K562 (cell line): ENCODE data around the gene ZNF546. TPM values are rescaled to one million over a fixed set of nuclear protein-coding genes. Genes with fewer than 3 reads are reported as not detected.
"Not testable (repeated sequence)": the region's sequence is repeated elsewhere in the genome, so short reads cannot be mapped to it uniquely, and the experiment has no call there.

Experiments used
- ATAC-seq: fragments of 200-7000 bp; cut with Tn5 transposase; 3 replicates; pipeline ENCODE4 v1.9.1; 2020; ENCODE audit warnings: moderate library complexity
- BruUV-seq: library from RNA; stranded (reverse); fragments of 400-500 nt; replicated peaks from 2 replicates; lab custom pipeline; 2021; lab: Mats Ljungman, UMichigan
- CTCF ChIA-PET: fragments of 300-600 bp; formaldehyde crosslinking; extraction: SDS; loops from one replicate; lab custom pipeline; 2021; ENCODE audit warnings: low intra/inter-chr PET ratio; lab: Yijun Ruan, JAX
- POLR2A ChIA-PET: fragments of 300-600, 350-650 bp; sonication (Branson Sonifier 250); formaldehyde crosslinking; extraction: SDS; loops from one replicate; lab custom pipeline; 2021; ENCODE audit warnings: antibody characterized with exemption, inconsistent platforms; lab: Yijun Ruan, JAX
- DNase-seq, 4 experiments: peaks; one replicate each; pipeline versions ENCODE4 v3.0.0 to v3.0.0-alpha.2; 2011 to 2018; ENCODE audit warnings: low spot score in 3 of 4, mixed read lengths in 3 of 4; ENCODE audit errors: extremely low read depth in 1 of 4
- FAIRE-seq: peaks from 2 replicates; lab custom pipeline; 2011; peaks lifted over from hg19 to GRCh38; lab: Jason Lieb, UNC
- H2AFZ ChIP-seq: 2 replicates; pipeline ENCODE4 v1.6.0; 2011; ENCODE audit warnings: low read depth, low read length, control low read depth, inconsistent platforms
- H3K27ac ChIP-seq: fragments of 200-600 bp; 3 replicates; pipeline ENCODE4 v1.8.0; 2011; ENCODE audit warnings: low read depth, mild to moderate bottlenecking, control low read depth, inconsistent platforms, low read length, moderate library complexity, mixed read lengths; ENCODE audit errors: extremely low read depth
- H3K27me3 ChIP-seq, 2 experiments: fragments of 300-600 bp in 1 of 2; 2 replicates in 1 of 2; 3 replicates in 1 of 2; pipeline versions ENCODE4 v1.6.0 to v1.8.0; 2011; ENCODE audit warnings: inconsistent platforms in 2 of 2, low read length in 2 of 2, mild to moderate bottlenecking in 1 of 2, mixed read lengths in 1 of 2, moderate library complexity in 1 of 2; ENCODE audit not compliant: control insufficient read depth in 2 of 2, insufficient read depth in 2 of 2
- H3K36me3 ChIP-seq: fragments of 300-600 bp; 3 replicates; pipeline ENCODE4 v1.8.0; 2011; ENCODE audit warnings: mild to moderate bottlenecking, low read length, inconsistent platforms; ENCODE audit not compliant: control insufficient read depth, insufficient read depth
- H3K4me1 ChIP-seq, 2 experiments: fragments of 200-600 bp in 1 of 2; replicated peaks in 1 of 2; 2 replicates in 1 of 2; 3 replicates in 1 of 2; pipeline versions ENCODE4 v1.5.1 to v1.8.0; 2011; ENCODE audit warnings: inconsistent platforms in 2 of 2, low read length in 2 of 2, mild to moderate bottlenecking in 1 of 2, mixed read lengths in 1 of 2, moderate library complexity in 1 of 2; ENCODE audit not compliant: control insufficient read depth in 2 of 2, insufficient read depth in 2 of 2
- H3K4me2 ChIP-seq: 2 replicates; pipeline ENCODE4 v1.6.1; 2011; ENCODE audit warnings: low read length, control low read depth, inconsistent platforms, mixed read lengths; ENCODE audit not compliant: insufficient read depth
- H3K4me3 ChIP-seq: fragments of 200-600 bp; sonication (generic), shearing (Covaris generic); 2 replicates; pipeline ENCODE4 v1.5.1; 2016; ENCODE audit warnings: control low read depth, inconsistent platforms
- H3K79me2 ChIP-seq: fragments of 200-600 bp; 3 replicates; pipeline ENCODE4 v1.8.0; 2011; ENCODE audit warnings: low read length, inconsistent platforms; ENCODE audit not compliant: control insufficient read depth, insufficient read depth
- H3K9ac ChIP-seq, 2 experiments: 2 replicates each; pipeline versions ENCODE4 v1.6.0 to v1.6.1; 2011; ENCODE audit warnings: low read depth in 2 of 2, low read length in 2 of 2, control low read depth in 1 of 2, inconsistent platforms in 1 of 2, mild to moderate bottlenecking in 1 of 2, mixed read lengths in 1 of 2; ENCODE audit not compliant: insufficient read depth in 1 of 2
- H3K9me1 ChIP-seq: one replicate; pipeline ENCODE4 v1.6.0; 2011; ENCODE audit warnings: inconsistent platforms, mild to moderate bottlenecking, low read length, moderate library complexity; ENCODE audit not compliant: control insufficient read depth, insufficient read depth
- H3K9me3 ChIP-seq: replicated peaks from 2 replicates; pipeline ENCODE4 v1.5.1; 2011; ENCODE audit warnings: low read depth, low read length, inconsistent platforms; ENCODE audit not compliant: control insufficient read depth, insufficient read depth
- H4K20me1 ChIP-seq: replicated peaks from 2 replicates; pipeline ENCODE4 v1.6.1; 2011; ENCODE audit warnings: low read length, inconsistent platforms, mixed read lengths; ENCODE audit not compliant: control insufficient read depth, insufficient read depth
- EP300 ChIP-seq: IDR thresholded peaks from 2 replicates; pipeline ENCODE4 v1.6.1; 2012; ENCODE audit warnings: low read length, improper control_type of control experiment
- ESRRA ChIP-seq: fragments of 450-650 bp; IDR thresholded peaks from 2 replicates; pipeline ENCODE4 v1.6.1; 2014; ENCODE audit warnings: low read depth, mild to moderate bottlenecking, moderate library complexity, borderline replicate concordance
- GTF2E2 ChIP-seq: fragments of 200-800 bp; sonication (Bioruptor generic); IDR thresholded peaks from 2 replicates; pipeline ENCODE4 v1.6.1; 2016; ENCODE audit warnings: missing genetic modification characterization, missing compliant biosample characterization
- NFATC3 ChIP-seq: fragments of 450-650 bp; IDR thresholded peaks from 2 replicates; pipeline ENCODE4 v1.6.1; 2017; ENCODE audit warnings: mild to moderate bottlenecking
- RUNX1 ChIP-seq: sonication (generic); IDR thresholded peaks from 2 replicates; pipeline ENCODE4 v1.6.1; 2016; ENCODE audit warnings: antibody characterized with exemption, low read depth
- SIX5 ChIP-seq, 2 experiments: IDR thresholded peaks; 2 replicates each; pipeline ENCODE4 v1.6.1; 2011; ENCODE audit warnings: low read length in 2 of 2, borderline replicate concordance in 1 of 2, low read depth in 1 of 2, mild to moderate bottlenecking in 1 of 2, moderate library complexity in 1 of 2; ENCODE audit not compliant: insufficient read depth in 1 of 2
- SNAPC5 ChIP-seq: fragments of 250-450 bp; sonication (Bioruptor Pico); IDR thresholded peaks from 2 replicates; pipeline ENCODE4 v1.8.0; 2021; ENCODE audit warnings: moderate library complexity, mild to moderate bottlenecking, inconsistent platforms
- TFAM ChIP-seq: fragments of 250-450 bp; sonication (Bioruptor Pico); conservative IDR thresholded peaks from 2 replicates; pipeline ENCODE4 v1.5.0; 2021; ENCODE audit warnings: mild to moderate bottlenecking, moderate library complexity
- ZNF232 ChIP-seq: sonication (generic); formaldehyde crosslinking; IDR thresholded peaks from 2 replicates; pipeline ENCODE4 v1.8.0; 2022; ENCODE audit warnings: mild to moderate bottlenecking, missing genetic modification reagents
- ZNF354B ChIP-seq: fragments of 250-450 bp; sonication (Bioruptor Pico); IDR thresholded peaks from 2 replicates; pipeline ENCODE4 v1.4.0; 2020
- ZNF507 ChIP-seq: conservative IDR thresholded peaks from 2 replicates; pipeline ENCODE4 v1.6.1; 2017; ENCODE audit warnings: missing genetic modification characterization, missing compliant biosample characterization
- WGBS: fragments of 100-300 bp; shearing (Covaris generic); methylation state at CpG from one replicate; pipeline ENCODE4 v1.1.6; 2016; ENCODE audit warnings: low coverage, mixed read lengths; ENCODE audit not compliant: insufficient coverage; ENCODE audit errors: missing lambda C conversion rate; 5-methylcytosine and 5-hydroxymethylcytosine counted together
- in situ Hi-C: fragments of 300-500 bp; cut with MboI; formaldehyde crosslinking; loops from 4 replicates; pipeline ENCODE4 v1.15.0; 2018; ENCODE audit warnings: inconsistent platforms, mixed read lengths
- intact Hi-C: fragments of 100-400 bp; cut with micrococcal nuclease; formaldehyde crosslinking; loops from 2 replicates; pipeline ENCODE4 v1.14.2; 2022
- polyA plus RNA-seq, 8 experiments: library from polyadenylated mRNA; depleted of rRNA in 4 of 8; stranded (reverse) in 5 of 8; unstranded in 3 of 8; fragments of >200 nt; fragmentation: Nextera tagmentation in 2 of 8; fragmentation: Illumina TruSeq in 1 of 8; extraction: Ambion mirVana in 2 of 8; extraction: Trizol in 1 of 8; gene quantifications; 2 replicates each; pipeline versions ENCODE4 v1.2.1 to v1.2.3, GENCODE V29; 2011 to 2014; ENCODE audit warnings: inconsistent platforms in 1 of 8, missing spikeins in 1 of 8
- total RNA-seq, 7 experiments: library from RNA; depleted of rRNA in 6 of 7; stranded (reverse); fragments of >200 nt in 6 of 7; fragmentation: Illumina TruSeq in 2 of 7; extraction: Trizol in 2 of 7; gene quantifications; 2 replicates each; pipeline versions ENCODE4 v1.2.1 to v1.2.3, GENCODE V29; 2011 to 2021; ENCODE audit warnings: low replicate concordance in 1 of 7
- TF ChIP-seq, protein P1 (sequence below): fragments of 250-450 bp; sonication (Bioruptor Pico); IDR thresholded peaks from 2 replicates; pipeline ENCODE4 v1.8.0; 2021; ENCODE audit warnings: mild to moderate bottlenecking, moderate library complexity
- TF ChIP-seq, protein P2 (sequence below): sonication (generic); formaldehyde crosslinking; IDR thresholded peaks from 2 replicates; pipeline ENCODE4 v1.8.1; 2022; ENCODE audit warnings: missing genetic modification reagents

Gene ZNF546
- total and polyA plus RNA-seq, 9 of the 15 experiments (the other 6 are each of a cell fraction or from before 2014, with no cell fraction given): 0.73 to 5.1 (median 2.2) TPM

DNA sequence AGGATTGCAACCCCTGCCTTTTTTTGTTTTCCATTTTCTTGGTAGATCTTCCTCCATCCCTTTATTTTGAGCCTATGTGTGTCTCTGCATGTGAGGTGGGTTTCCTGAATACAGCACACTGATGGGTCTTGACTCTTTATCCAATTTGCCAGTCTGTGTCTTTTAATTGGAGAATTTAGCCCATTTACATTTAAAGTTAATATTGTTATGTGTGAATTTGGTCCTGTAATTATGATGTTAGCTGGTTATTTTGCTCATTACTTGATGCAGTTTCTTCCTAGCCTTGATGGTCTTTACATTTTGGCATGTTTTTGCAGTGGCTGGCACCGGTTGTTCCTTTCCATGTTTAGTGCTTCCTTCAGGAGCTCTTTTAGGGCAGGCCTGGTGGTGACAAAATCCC is 44.9 kb downstream of the ZNF546 start:
- H3K9me3 ChIP-seq, H4K20me1 ChIP-seq, H2AFZ ChIP-seq, DNase-seq, in situ Hi-C loops, H3K9me1 ChIP-seq, H3K27ac ChIP-seq, H3K4me2 ChIP-seq, H3K9ac ChIP-seq, H3K36me3 ChIP-seq, BruUV-seq, intact Hi-C loops, ATAC-seq, FAIRE-seq, CTCF ChIA-PET, H3K4me3 ChIP-seq, H3K27me3 ChIP-seq, H3K4me1 ChIP-seq, H3K79me2 ChIP-seq, POLR2A ChIA-PET: not testable (repeated sequence)
- WGBS: 57% methylated on average over 1 of the region's 1 CpG
- peak; percentile 98 for TF ChIP-seq ZNF507 (tag)
- TF ChIP-seq ZNF354B: peak; percentile 76

DNA sequence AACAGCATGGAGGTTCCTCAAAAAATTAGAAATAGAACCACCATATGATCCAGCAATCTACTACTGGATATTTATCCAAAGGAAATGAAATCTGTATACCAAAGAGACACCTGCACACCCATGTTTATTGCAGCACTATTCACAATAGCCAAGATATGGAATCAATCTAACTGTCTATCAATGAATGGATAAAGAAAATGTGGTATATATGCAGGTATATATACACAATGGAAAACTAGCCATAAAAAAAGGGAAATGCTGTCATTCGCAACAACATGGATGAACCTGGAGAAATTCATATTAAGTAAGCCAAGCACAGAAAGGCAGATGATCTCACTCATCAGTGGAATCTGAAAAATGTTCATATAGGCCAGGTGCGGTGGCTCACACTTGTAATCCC is 56.6 kb downstream of the ZNF546 start:
- H3K36me3 ChIP-seq: 0 out of 3 replicates have a peak, but pooled peaks cover 7% of the 10 kb centered on the region
- DNase-seq: no peak
- no peak for ATAC-seq
- no TSS peak for BruUV-seq
- no peaks in the 10 kb centered on the region for H3K27me3 ChIP-seq
- no peak overlapping the region for H3K4me3 ChIP-seq
- no peak overlapping the region for H3K9ac ChIP-seq
- 93% methylated on average over 2 of the region's 2 CpGs for WGBS
- peaks cover 12% of the 10 kb centered on the region for H3K79me2 ChIP-seq
- no peaks in the 10 kb centered on the region for H4K20me1 ChIP-seq
- CTCF ChIA-PET: no interaction called here
- no peak overlapping the region for H2AFZ ChIP-seq
- H3K9me3 ChIP-seq: no peaks in the 10 kb centered on the region; the same call in 1 of the 2 replicates
- H3K9me1 ChIP-seq: no peaks in the 10 kb centered on the region
- H3K4me2 ChIP-seq: no peak overlapping the region
- in situ Hi-C loops (no loop called here), intact Hi-C loops (no loop called here)
- POLR2A ChIA-PET: no interaction called here
- no peak for FAIRE-seq
- H3K4me1 ChIP-seq: peaks cover 0 to 5% of the 10 kb centered on the region in 2 experiments; a peak in 2 of 5 replicates
- H3K27ac ChIP-seq: no peak overlapping the region
- no peak for TF ChIP-seq SNAPC5 (CRISPR knock-in tag)
- no peak for TF ChIP-seq EP300
- no peak for TF ChIP-seq ESRRA
- TF ChIP-seq ZNF232 (CRISPR knock-in tag): no peak
- TF ChIP-seq SIX5 (IDR thresholded peaks at IDR 0.05; ENCODE audit: borderline replicate concordance in 1 of 2, insufficient read depth in 1 of 2, low read depth in 1 of 2, low read length in 2 of 2): no peak
- TF ChIP-seq NFATC3: no peak
- TF ChIP-seq RUNX1: no peak
- TF ChIP-seq, protein P1, sequence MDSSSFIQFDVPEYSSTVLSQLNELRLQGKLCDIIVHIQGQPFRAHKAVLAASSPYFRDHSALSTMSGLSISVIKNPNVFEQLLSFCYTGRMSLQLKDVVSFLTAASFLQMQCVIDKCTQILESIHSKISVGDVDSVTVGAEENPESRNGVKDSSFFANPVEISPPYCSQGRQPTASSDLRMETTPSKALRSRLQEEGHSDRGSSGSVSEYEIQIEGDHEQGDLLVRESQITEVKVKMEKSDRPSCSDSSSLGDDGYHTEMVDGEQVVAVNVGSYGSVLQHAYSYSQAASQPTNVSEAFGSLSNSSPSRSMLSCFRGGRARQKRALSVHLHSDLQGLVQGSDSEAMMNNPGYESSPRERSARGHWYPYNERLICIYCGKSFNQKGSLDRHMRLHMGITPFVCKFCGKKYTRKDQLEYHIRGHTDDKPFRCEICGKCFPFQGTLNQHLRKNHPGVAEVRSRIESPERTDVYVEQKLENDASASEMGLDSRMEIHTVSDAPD (CRISPR knock-in tag): no peak
- TF ChIP-seq GTF2E2 (tag): no peak
- no peak for TF ChIP-seq TFAM (CRISPR knock-in tag)
- TF ChIP-seq, protein P2, sequence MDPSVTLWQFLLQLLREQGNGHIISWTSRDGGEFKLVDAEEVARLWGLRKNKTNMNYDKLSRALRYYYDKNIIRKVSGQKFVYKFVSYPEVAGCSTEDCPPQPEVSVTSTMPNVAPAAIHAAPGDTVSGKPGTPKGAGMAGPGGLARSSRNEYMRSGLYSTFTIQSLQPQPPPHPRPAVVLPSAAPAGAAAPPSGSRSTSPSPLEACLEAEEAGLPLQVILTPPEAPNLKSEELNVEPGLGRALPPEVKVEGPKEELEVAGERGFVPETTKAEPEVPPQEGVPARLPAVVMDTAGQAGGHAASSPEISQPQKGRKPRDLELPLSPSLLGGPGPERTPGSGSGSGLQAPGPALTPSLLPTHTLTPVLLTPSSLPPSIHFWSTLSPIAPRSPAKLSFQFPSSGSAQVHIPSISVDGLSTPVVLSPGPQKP (CRISPR knock-in tag): no peak
